HEK293 (cell line): ENCODE measurements around the gene DUSP23.

Experiments
- ATF2 ChIP-seq: fragments of 450-650 bp; formaldehyde crosslinking; IDR thresholded peaks from 2 replicates; pipeline ENCODE4 v1.5.1; 2016; ENCODE audit warnings: missing biosample characterization, missing genetic modification characterization, low read depth
- CTCF ChIP-seq: fragments of 450-650 bp; formaldehyde crosslinking; IDR thresholded peaks from 2 replicates; pipeline ENCODE4 v1.5.1; 2016; ENCODE audit warnings: missing biosample characterization, missing genetic modification characterization
- HOXC10 ChIP-seq: sonication (generic); formaldehyde crosslinking; IDR thresholded peaks from 2 replicates; pipeline ENCODE4 v1.8.1; 2023; ENCODE audit warnings: mild to moderate bottlenecking, missing genetic modification reagents
- KLF16 ChIP-seq: fragments of 450-650 bp; formaldehyde crosslinking; IDR thresholded peaks from 2 replicates; pipeline ENCODE4 v1.5.1; 2017; ENCODE audit warnings: missing biosample characterization, missing genetic modification characterization
- PATZ1 ChIP-seq: fragments of 450-650 bp; formaldehyde crosslinking; IDR thresholded peaks from 2 replicates; pipeline ENCODE4 v1.5.1; 2016; ENCODE audit warnings: missing biosample characterization, missing genetic modification characterization
- SCRT2 ChIP-seq: fragments of 450-650 bp; formaldehyde crosslinking; IDR thresholded peaks from 2 replicates; pipeline ENCODE4 v1.5.1; 2016; ENCODE audit warnings: missing biosample characterization, missing genetic modification characterization
- TSHZ1 ChIP-seq: fragments of 450-650 bp; formaldehyde crosslinking; IDR thresholded peaks from 2 replicates; pipeline ENCODE4 v1.5.1; 2016; ENCODE audit warnings: missing biosample characterization, missing genetic modification characterization, borderline replicate concordance
- ZNF174 ChIP-seq: fragments of 450-650 bp; formaldehyde crosslinking; IDR thresholded peaks from 2 replicates; pipeline ENCODE4 v1.5.0; 2017; ENCODE audit warnings: missing biosample characterization, mild to moderate bottlenecking, missing genetic modification characterization
- ZNF274 ChIP-seq, 2 experiments: fragments of 200-500 bp in 1 of 2; fragments of 450-650 bp in 1 of 2; sonication (Bioruptor generic) in 1 of 2; formaldehyde crosslinking in 1 of 2; IDR thresholded peaks; 2 replicates each; pipeline versions ENCODE4 v1.5.1 to v1.6.1; 2014 to 2016; ENCODE audit warnings: borderline replicate concordance in 1 of 2, inconsistent platforms in 1 of 2, low read length in 1 of 2, missing biosample characterization in 1 of 2, missing genetic modification characterization in 1 of 2
- ZNF610 ChIP-seq: fragments of 450-650 bp; formaldehyde crosslinking; IDR thresholded peaks from 2 replicates; pipeline ENCODE4 v1.5.1; 2016; ENCODE audit warnings: missing biosample characterization, missing genetic modification characterization, borderline replicate concordance
- ZNF792 ChIP-seq: fragments of 450-650 bp; formaldehyde crosslinking; IDR thresholded peaks from 2 replicates; pipeline ENCODE4 v1.5.1; 2016; ENCODE audit warnings: missing biosample characterization, missing genetic modification characterization

GRCh38 chr1:159771127-159771895, 9.5 kb upstream of the DUSP23 start:
- TF ChIP-seq ZNF610 (tag by site-specific recombination) (no peak), ZNF792 (tag by site-specific recombination) (no peak), TSHZ1 (tag by site-specific recombination) (no peak), KLF16 (tag by site-specific recombination) (no peak), CTCF (tag by site-specific recombination) (no peak), PATZ1 (tag by site-specific recombination) (no peak), ZNF274 (IDR thresholded peaks at IDR 0.05; ENCODE audit: low read length) (no peak), ZNF274 (tag by site-specific recombination; IDR thresholded peaks at IDR 0.05; ENCODE audit: borderline replicate concordance) (no peak), ZNF174 (tag by site-specific recombination) (no peak), ATF2 (tag by site-specific recombination) (no peak), HOXC10 (CRISPR knock-in tag) (no peak), SCRT2 (no peak)
